GM13976 (cell line): ENCODE measurements around the gene KRT5.

Experiments used
- DNase-seq: peaks from one replicate; pipeline ENCODE4 v3.0.0; 2012; ENCODE audit warnings: low spot score
- in situ Hi-C: fragments of 300-500 bp; cut with MboI; formaldehyde crosslinking; loops from one replicate; pipeline ENCODE4 v1.12.0; 2022; ENCODE audit warnings: low sequenced_read_pairs, mixed read lengths, inconsistent platforms; ENCODE audit not compliant: unreplicated experiment
- TF ChIP-seq, protein P1 (sequence below): IDR thresholded peaks from 2 replicates; pipeline ENCODE4 v1.5.1; 2012; ENCODE audit warnings: borderline replicate concordance, mild to moderate bottlenecking; ENCODE audit not compliant: insufficient read depth; ENCODE audit errors: extremely low read depth, missing control alignments, control extremely low read depth

KRT5 gene

DNA sequence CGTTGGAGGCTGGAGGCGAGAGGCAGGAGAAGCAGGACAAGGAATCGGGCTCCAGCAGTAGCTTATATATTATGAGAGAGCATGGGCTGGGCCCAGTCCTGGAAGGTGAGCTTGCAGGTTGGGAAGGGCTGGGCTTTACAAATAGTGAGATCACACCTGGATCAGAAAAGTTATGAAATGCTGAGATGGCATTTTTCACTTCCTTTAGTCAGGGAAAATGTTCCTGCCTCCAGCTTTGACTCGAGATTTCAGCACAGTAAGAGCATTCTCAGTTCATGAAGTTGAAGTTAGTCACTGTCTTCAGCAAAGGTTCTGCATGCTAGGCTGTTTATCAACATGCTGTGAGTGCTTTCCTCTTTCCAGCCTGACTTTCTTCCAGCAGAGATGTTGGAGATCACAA, 46.4 kb downstream of the KRT5 start, which contains the start of gene KRT6C:
Gene KRT6C, minus strand, starts transcription at position 38 of the 400 bp plus-strand sequence. CDS start 68 bp downstream, outside the sequence.
- in situ Hi-C loops, result no loop called here
- TF ChIP-seq, protein P1, sequence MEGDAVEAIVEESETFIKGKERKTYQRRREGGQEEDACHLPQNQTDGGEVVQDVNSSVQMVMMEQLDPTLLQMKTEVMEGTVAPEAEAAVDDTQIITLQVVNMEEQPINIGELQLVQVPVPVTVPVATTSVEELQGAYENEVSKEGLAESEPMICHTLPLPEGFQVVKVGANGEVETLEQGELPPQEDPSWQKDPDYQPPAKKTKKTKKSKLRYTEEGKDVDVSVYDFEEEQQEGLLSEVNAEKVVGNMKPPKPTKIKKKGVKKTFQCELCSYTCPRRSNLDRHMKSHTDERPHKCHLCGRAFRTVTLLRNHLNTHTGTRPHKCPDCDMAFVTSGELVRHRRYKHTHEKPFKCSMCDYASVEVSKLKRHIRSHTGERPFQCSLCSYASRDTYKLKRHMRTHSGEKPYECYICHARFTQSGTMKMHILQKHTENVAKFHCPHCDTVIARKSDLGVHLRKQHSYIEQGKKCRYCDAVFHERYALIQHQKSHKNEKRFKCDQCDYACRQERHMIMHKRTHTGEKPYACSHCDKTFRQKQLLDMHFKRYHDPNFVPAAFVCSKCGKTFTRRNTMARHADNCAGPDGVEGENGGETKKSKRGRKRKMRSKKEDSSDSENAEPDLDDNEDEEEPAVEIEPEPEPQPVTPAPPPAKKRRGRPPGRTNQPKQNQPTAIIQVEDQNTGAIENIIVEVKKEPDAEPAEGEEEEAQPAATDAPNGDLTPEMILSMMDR, result no peak
- no peak for DNase-seq

DNA sequence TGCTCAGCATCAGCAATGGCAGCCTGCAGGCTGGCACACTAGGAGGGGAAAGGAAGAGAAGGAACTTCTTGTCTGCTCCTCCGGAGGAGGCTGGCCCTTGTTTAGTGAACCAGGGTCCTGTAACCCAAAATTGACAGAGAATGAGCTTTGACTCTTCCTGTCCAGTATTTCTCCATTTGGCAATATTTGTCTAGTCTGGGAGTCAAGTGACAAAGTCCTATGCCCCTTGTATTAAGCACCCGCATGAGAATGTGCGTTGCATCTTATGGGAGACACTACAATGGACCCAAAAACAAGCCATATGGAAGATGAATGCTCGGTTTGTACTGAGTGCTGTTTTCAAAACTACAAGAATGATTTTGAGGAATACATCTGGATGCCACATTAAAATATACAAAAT, 50.3 kb downstream of the KRT5 start:
- TF ChIP-seq, protein P1, result no peak
- in situ Hi-C loops, result no loop called here
- no peak for DNase-seq

DNA sequence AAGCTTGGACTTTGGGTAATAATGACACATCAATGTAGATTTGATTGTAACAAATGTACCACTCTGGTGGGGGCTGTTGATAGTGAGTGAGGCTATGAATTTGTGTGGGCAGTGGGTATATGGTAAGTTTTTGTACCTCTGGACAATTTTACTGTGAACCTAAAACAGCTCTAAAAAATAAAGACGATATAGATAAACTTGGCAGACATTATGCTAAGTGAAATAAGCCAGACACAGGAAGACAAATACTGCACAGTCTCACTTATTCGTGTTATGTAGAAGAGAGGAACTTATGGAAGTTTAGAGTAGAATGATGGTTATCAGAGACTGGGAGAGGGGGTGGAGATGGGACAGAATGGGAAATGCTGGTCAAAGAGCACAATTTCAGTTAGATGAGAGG, 55.3 kb downstream of the KRT5 start:
- DNase-seq, result no peak
- in situ Hi-C loops, result no loop called here
- TF ChIP-seq, protein P1, result no peak
